ENCODE measurements around the gene UFM1. TPM values are rescaled to one million over a fixed set of nuclear protein-coding genes. Genes with fewer than 3 reads are reported as not detected.

The UFM1 gene
- total RNA-seq, 1 experiment from 2014 or later = 82.7 TPM

DNA sequence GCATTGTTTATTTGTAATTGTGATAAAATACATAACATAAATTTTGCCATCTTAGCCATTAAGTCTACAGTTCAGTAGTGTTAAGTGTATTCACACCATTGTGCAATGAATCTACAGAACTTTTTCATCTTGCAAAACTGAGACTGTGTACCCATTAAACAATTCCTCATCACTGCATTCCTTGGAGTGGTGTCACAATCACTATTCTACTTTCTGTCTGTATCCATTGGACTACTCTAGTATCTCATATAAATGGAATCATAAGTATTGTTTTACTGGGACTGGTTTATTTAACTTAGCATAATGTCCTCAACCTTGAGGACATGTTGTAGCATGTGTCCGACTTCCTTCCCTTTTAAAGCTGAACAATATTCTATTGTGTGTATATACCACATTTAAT lies 36.8 kb downstream of the UFM1 start:
- no peaks in the 10 kb centered on the region for H3K9me2 ChIP-seq (replicated peaks; ENCODE audit: insufficient read depth, low read length)
- H3K27me3 ChIP-seq (ENCODE audit: low read length) = no peaks in the 10 kb centered on the region
- no peaks in the 10 kb centered on the region for H3K36me3 ChIP-seq (ENCODE audit: insufficient read depth, low read length)
- H3K4me3 ChIP-seq (ENCODE audit: low read length) = no peak overlapping the region
- no peaks in the 10 kb centered on the region for H3K79me2 ChIP-seq (ENCODE audit: low read length)
- no peak for DNase-seq
- no peak overlapping the region for H3K4me2 ChIP-seq (ENCODE audit: low read depth, low read length, poor library complexity, severe bottlenecking)
- H3K4me1 ChIP-seq (ENCODE audit: low read length) = no peaks in the 10 kb centered on the region
- no peak overlapping the region for H3K27ac ChIP-seq (ENCODE audit: low read length)
- H2AFZ ChIP-seq (ENCODE audit: low read length) = no peak overlapping the region
- no peaks in the 10 kb centered on the region for H4K20me1 ChIP-seq (ENCODE audit: insufficient read depth, low read depth, low read length)
- no peak overlapping the region for H3K9ac ChIP-seq (ENCODE audit: low read length)
- H3K9me3 ChIP-seq (ENCODE audit: low read length) = no peaks in the 10 kb centered on the region

DNA sequence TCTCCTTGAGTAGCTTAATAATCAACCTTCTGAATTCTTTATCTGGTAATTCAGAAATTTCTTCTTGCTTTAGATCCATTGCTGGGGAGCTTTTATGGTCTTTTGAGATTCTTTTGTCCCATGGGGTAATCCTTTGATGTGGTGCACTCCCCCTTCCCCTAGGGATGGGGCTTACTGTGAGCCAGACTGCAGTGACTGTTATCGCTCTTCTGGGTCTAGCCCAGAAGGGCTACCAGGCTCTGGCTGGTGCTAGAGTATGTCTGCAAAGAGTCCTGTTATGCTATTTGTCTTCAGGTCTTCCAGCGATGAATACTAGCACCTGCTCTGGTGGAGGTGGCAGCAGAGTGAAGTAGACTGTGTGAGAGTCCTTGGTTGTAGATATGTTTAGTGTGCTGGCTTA lies 41.7 kb downstream of the UFM1 start:
- no peaks in the 10 kb centered on the region for H3K4me1 ChIP-seq (ENCODE audit: low read length)
- no peaks in the 10 kb centered on the region for H3K27me3 ChIP-seq (ENCODE audit: low read length)
- H2AFZ ChIP-seq (ENCODE audit: low read length) = no peak overlapping the region
- H3K4me3 ChIP-seq (ENCODE audit: low read length) = no peak overlapping the region
- DNase-seq = no peak
- no peaks in the 10 kb centered on the region for H3K36me3 ChIP-seq (ENCODE audit: insufficient read depth, low read length)
- no peaks in the 10 kb centered on the region for H3K9me2 ChIP-seq (replicated peaks; ENCODE audit: insufficient read depth, low read length)
- no peak overlapping the region for H3K9ac ChIP-seq (ENCODE audit: low read length)
- no peaks in the 10 kb centered on the region for H4K20me1 ChIP-seq (ENCODE audit: insufficient read depth, low read depth, low read length)
- H3K9me3 ChIP-seq (ENCODE audit: low read length) = no peaks in the 10 kb centered on the region
- no peaks in the 10 kb centered on the region for H3K79me2 ChIP-seq (ENCODE audit: low read length)
- no peak overlapping the region for H3K27ac ChIP-seq (ENCODE audit: low read length)
- no peak overlapping the region for H3K4me2 ChIP-seq (ENCODE audit: low read depth, low read length, poor library complexity, severe bottlenecking)

DNA sequence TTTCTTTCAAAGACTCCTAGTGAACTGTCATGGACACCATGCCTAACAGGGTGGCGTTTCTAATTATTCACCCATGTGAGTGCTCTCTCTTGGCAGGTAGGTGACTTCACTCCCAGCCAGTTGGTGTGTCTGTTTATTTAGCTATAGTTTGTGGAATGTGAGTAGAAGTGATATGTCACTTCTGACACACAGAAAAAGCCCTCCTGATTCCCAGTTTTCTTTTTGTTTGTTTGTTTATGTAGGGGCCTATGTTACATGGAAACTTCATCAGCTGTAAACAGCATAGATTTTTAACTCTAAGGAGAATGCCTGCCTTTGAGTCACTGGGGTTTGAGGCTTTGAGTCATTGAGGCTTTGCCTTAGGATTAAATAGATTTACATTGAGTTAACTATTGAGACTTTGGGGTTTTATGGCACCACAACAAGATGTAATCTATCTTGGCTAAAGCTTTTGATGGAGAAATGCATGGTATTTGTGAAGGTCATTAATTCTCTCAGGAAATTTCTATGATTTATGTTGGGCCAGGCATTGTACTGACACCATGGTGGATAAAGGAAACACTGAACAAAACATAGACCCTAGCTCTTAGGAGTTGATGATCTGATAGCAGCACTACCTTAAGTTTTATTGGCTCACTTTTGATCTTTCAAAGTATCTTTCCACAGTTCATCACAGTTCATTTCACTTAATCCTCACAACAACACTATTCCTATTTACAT lies 45.3 kb downstream of the UFM1 start:
- Histone ChIP-seq H3K4me3 (ENCODE audit: low read length) (no peak overlapping the region), H2AFZ (ENCODE audit: low read length) (no peak overlapping the region)

DNA sequence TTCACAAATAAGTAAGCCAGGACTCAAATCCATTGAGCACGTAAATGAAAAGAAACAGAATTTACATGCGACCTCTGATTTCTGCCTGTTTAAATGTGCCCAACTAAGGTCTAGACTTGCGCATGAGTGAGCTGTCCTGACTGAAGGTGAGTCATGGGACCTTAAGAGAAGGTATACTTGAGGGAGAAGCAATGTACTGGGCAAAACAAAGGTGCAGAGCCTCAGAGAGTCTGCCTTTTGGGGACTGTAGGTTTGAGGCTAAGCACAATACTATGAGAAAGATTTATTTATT lies 45.8 kb downstream of the UFM1 start:
- Histone ChIP-seq H3K4me3 (ENCODE audit: low read length) (no peak overlapping the region), H3K79me2 (ENCODE audit: low read length) (no peaks in the 10 kb centered on the region), H3K27me3 (ENCODE audit: low read length) (no peaks in the 10 kb centered on the region), H4K20me1 (ENCODE audit: insufficient read depth, low read depth, low read length) (no peaks in the 10 kb centered on the region), H3K9me3 (ENCODE audit: low read length) (no peaks in the 10 kb centered on the region), H3K27ac (ENCODE audit: low read length) (no peak overlapping the region), H3K9me2 (replicated peaks; ENCODE audit: insufficient read depth, low read length) (no peaks in the 10 kb centered on the region), H2AFZ (ENCODE audit: low read length) (no peak overlapping the region), H3K9ac (ENCODE audit: low read length) (no peak overlapping the region), H3K4me1 (ENCODE audit: low read length) (no peaks in the 10 kb centered on the region), H3K36me3 (ENCODE audit: insufficient read depth, low read length) (no peaks in the 10 kb centered on the region), H3K4me2 (ENCODE audit: low read depth, low read length, poor library complexity, severe bottlenecking) (no peak overlapping the region)
- no peak for DNase-seq

More for the DNA sequence above, 45.3 kb downstream of the UFM1 start:
- no peak overlapping the region for H3K27ac ChIP-seq (ENCODE audit: low read length)
- H3K4me1 ChIP-seq (ENCODE audit: low read length) = no peaks in the 10 kb centered on the region
- no peaks in the 10 kb centered on the region for H4K20me1 ChIP-seq (ENCODE audit: insufficient read depth, low read depth, low read length)
- no peaks in the 10 kb centered on the region for H3K9me2 ChIP-seq (replicated peaks; ENCODE audit: insufficient read depth, low read length)
- H3K9ac ChIP-seq (ENCODE audit: low read length) = no peak overlapping the region
- no peak overlapping the region for H3K4me2 ChIP-seq (ENCODE audit: low read depth, low read length, poor library complexity, severe bottlenecking)
- no peak for DNase-seq
- H3K36me3 ChIP-seq (ENCODE audit: insufficient read depth, low read length) = no peaks in the 10 kb centered on the region
- H3K27me3 ChIP-seq (ENCODE audit: low read length) = no peaks in the 10 kb centered on the region
- no peaks in the 10 kb centered on the region for H3K79me2 ChIP-seq (ENCODE audit: low read length)
- H3K9me3 ChIP-seq (ENCODE audit: low read length) = no peaks in the 10 kb centered on the region

DNA sequence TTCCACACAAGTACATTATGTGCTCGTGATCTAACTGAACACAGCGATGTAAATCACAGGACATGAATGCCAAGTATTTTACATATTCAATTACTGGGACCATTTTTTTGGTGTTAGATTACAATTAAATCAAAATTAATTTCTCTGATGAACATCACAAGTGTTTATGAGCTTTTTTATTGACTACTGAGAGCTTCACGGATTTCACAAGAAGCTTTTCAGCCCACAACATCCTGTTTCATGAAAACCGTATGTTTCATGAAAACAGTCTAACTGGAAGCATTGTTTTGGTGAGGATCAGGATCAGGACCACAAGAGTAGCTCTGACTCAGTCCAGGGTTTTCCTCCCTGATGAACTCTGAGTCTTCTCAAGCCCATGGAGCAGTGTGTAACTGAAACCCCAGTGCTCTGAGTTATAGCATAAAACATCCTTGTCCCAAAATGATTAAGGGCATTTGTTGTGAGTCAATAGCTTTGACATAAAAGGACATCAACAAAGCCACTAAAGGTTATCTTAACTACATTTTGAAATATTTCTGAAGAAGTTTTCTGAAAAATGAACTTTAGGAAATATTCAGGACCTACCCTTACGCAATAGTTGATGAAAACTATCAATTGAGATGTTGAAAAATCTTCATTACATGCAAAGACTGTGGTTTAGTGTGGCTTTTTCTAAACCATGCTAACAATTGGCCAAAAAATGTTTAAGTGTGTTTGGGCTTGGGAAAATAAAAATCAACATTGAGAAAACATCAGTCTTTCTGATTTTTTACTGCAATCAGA lies 49.3 kb downstream of the UFM1 start:
- Histone ChIP-seq H3K9me2 (replicated peaks; ENCODE audit: insufficient read depth, low read length) (no peaks in the 10 kb centered on the region), H3K27me3 (ENCODE audit: low read length) (no peaks in the 10 kb centered on the region), H3K79me2 (ENCODE audit: low read length) (no peaks in the 10 kb centered on the region), H3K4me2 (ENCODE audit: low read depth, low read length, poor library complexity, severe bottlenecking) (no peak overlapping the region), H3K4me1 (ENCODE audit: low read length) (no peaks in the 10 kb centered on the region), H3K9me3 (ENCODE audit: low read length) (no peaks in the 10 kb centered on the region), H2AFZ (ENCODE audit: low read length) (no peak overlapping the region), H3K9ac (ENCODE audit: low read length) (no peak overlapping the region), H3K27ac (ENCODE audit: low read length) (no peak overlapping the region), H4K20me1 (ENCODE audit: insufficient read depth, low read depth, low read length) (no peaks in the 10 kb centered on the region), H3K4me3 (ENCODE audit: low read length) (no peak overlapping the region), H3K36me3 (ENCODE audit: insufficient read depth, low read length) (no peaks in the 10 kb centered on the region)
- DNase-seq = no peak

DNA sequence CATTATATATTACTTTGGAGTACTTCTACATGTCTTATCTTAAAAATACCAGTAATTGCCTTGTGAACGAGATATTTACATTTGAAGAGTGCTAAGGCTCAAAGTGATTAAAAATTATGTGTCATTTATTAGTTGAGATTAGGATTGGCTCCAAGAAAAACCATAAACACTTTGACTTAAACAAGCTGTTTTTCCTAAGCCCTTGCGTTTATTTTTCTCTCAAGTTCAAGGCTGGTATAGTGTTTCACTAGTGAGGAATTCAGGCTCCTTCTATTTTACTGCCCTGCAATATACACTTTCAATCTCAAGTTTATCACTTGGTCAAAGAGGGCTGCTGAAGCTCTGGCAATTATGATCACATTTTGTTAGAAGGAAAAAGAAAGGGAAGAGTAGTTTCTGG lies 49.9 kb downstream of the UFM1 start:
- H3K79me2 ChIP-seq (ENCODE audit: low read length) = no peaks in the 10 kb centered on the region
- H3K4me3 ChIP-seq (ENCODE audit: low read length) = no peak overlapping the region
- H4K20me1 ChIP-seq (ENCODE audit: insufficient read depth, low read depth, low read length) = no peaks in the 10 kb centered on the region
- H3K27ac ChIP-seq (ENCODE audit: low read length) = no peak overlapping the region
- no peak overlapping the region for H2AFZ ChIP-seq (ENCODE audit: low read length)
- H3K4me2 ChIP-seq (ENCODE audit: low read depth, low read length, poor library complexity, severe bottlenecking) = no peak overlapping the region
- DNase-seq = no peak
- H3K9ac ChIP-seq (ENCODE audit: low read length) = no peak overlapping the region
- no peaks in the 10 kb centered on the region for H3K36me3 ChIP-seq (ENCODE audit: insufficient read depth, low read length)
- no peaks in the 10 kb centered on the region for H3K9me3 ChIP-seq (ENCODE audit: low read length)
- no peaks in the 10 kb centered on the region for H3K4me1 ChIP-seq (ENCODE audit: low read length)
- no peaks in the 10 kb centered on the region for H3K27me3 ChIP-seq (ENCODE audit: low read length)
- no peaks in the 10 kb centered on the region for H3K9me2 ChIP-seq (replicated peaks; ENCODE audit: insufficient read depth, low read length)

DNA sequence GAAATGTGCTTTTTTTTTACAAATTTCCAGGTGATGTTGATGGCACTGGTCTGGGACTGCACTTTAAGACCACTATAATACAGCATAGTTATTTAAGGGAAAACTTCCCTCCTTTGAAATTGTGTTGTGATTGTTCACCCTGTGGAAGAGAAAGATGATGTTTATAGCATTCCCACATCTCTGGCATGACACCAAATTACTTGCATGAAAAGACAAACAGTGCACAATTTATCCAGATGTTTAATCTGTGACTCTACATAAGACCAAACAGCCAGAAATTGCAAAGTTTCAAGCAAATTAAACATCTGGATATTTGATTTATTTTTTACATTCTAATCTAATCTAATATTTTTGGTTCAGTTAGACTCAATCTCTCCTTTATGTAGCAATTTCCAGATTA lies 51.6 kb downstream of the UFM1 start:
- Histone ChIP-seq H3K4me2 (ENCODE audit: low read depth, low read length, poor library complexity, severe bottlenecking) (no peak overlapping the region), H3K9ac (ENCODE audit: low read length) (no peak overlapping the region), H2AFZ (ENCODE audit: low read length) (no peak overlapping the region), H4K20me1 (ENCODE audit: insufficient read depth, low read depth, low read length) (no peaks in the 10 kb centered on the region), H3K27ac (ENCODE audit: low read length) (no peak overlapping the region), H3K4me3 (ENCODE audit: low read length) (no peak overlapping the region), H3K9me2 (replicated peaks; ENCODE audit: insufficient read depth, low read length) (no peaks in the 10 kb centered on the region), H3K9me3 (ENCODE audit: low read length) (no peaks in the 10 kb centered on the region), H3K27me3 (ENCODE audit: low read length) (no peaks in the 10 kb centered on the region), H3K4me1 (ENCODE audit: low read length) (no peaks in the 10 kb centered on the region), H3K36me3 (ENCODE audit: insufficient read depth, low read length) (no peaks in the 10 kb centered on the region), H3K79me2 (ENCODE audit: low read length) (no peaks in the 10 kb centered on the region)
- no peak for DNase-seq

DNA sequence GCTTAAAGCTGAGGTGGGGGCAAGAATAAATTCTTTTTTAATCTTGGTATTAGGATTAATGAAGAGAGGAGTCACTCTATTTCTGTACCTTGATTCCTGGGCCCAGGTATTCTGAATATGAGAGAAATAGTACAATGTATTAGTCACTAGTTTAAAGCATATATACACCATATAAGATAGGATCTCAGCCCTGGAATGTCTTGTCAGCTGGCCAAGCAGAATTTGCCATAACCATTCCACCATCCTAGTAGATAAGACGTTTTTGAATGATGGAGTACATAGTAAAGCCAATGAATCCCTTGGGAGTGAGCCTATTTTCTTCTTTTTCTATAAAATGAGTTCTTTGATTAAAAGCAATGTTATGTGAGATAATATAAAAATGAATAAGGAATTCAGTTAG lies 55.6 kb downstream of the UFM1 start:
- Histone ChIP-seq H3K9me2 (replicated peaks; ENCODE audit: insufficient read depth, low read length) (no peaks in the 10 kb centered on the region), H3K27me3 (ENCODE audit: low read length) (no peaks in the 10 kb centered on the region), H3K36me3 (ENCODE audit: insufficient read depth, low read length) (no peaks in the 10 kb centered on the region), H3K79me2 (ENCODE audit: low read length) (no peaks in the 10 kb centered on the region), H3K9ac (ENCODE audit: low read length) (no peak overlapping the region), H4K20me1 (ENCODE audit: insufficient read depth, low read depth, low read length) (no peaks in the 10 kb centered on the region), H3K4me2 (ENCODE audit: low read depth, low read length, poor library complexity, severe bottlenecking) (no peak overlapping the region), H3K9me3 (ENCODE audit: low read length) (no peaks in the 10 kb centered on the region), H2AFZ (ENCODE audit: low read length) (no peak overlapping the region), H3K4me3 (ENCODE audit: low read length) (no peak overlapping the region), H3K4me1 (ENCODE audit: low read length) (no peaks in the 10 kb centered on the region), H3K27ac (ENCODE audit: low read length) (no peak overlapping the region)
- DNase-seq = no peak
